ENCODE results near the gene IAPP.
"Not testable (repeated sequence)": the region's sequence is repeated elsewhere in the genome, so short reads cannot be mapped to it uniquely, and the experiment has no call there.

Gene IAPP

DNA sequence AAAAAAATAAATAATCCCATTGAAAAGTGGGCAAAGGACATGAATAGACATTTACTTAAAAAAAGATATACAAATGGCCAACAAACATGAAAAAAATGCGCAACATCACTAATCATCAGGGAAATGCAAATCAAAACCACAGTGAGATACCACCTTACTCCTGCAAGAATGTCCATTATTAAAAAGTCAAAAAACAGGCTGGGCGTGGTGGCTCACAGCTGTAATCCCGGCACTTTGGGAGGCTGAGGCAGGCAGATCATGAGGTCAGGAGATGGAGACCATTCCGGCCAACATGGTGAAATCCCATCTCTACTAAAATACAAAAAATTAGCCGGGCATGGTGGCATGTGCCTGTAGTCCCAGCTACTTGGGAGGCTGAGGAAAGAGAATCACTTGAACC, 8.6 kb downstream of the IAPP start:
- DNase-seq = not testable (repeated sequence)

DNA sequence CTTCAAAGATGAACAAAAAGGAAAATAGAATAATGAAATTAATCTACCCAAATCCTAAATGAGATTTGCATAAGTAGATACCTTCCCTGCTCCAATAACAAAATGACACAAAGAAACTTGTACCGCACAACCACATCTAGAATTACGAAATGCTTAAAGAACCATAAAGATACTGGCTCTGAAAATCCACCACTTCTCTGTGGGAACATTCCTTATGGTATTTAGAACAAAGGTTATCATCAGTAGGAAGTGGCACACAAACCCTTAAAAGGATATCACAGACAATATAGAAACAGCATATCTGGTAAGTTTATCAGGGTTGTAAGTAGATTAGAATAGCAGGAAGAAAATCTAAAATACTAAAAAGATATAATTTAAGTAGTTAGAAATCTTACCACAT, 11.6 kb downstream of the IAPP start:
- DNase-seq = no peak

DNA sequence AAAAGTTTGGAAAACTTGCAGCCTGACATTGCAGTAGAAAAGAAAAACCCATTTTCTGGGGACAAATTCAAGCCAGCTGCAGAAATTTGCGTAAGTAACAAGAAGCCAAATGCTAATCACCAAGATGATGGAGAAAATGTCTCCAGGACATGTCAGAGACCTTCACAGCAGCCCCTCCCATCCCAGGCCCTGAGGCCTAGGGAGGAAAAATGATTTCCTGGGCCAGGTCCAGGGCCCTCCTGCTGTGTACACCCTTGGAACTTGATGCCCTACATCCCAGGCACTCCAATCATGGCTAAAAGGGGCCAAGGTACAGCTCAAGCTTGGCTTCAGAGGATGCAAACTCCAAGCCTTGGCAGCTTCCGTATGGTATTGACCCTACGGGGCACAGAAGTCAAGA, 14.5 kb downstream of the IAPP start:
- no peak for DNase-seq

DNA sequence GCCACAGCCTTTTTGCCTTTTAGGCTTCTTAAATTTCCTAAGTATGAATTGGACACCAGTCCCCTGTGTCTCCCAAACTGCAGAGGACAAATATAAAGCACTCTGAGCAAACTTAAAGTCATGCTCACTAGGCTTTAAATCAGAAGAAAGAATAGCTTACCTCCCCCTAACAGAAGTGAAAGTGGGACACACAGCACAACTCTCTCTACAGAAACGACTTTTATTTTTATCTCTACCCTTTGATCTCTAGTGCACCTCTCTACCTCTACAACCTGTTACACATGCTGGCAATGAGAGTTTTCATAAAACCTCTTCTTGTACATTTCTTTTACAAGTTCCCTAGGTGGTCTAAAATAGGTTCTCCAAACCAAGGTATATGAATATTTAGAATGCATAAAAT, 19.7 kb downstream of the IAPP start:
- no peak for DNase-seq

DNA sequence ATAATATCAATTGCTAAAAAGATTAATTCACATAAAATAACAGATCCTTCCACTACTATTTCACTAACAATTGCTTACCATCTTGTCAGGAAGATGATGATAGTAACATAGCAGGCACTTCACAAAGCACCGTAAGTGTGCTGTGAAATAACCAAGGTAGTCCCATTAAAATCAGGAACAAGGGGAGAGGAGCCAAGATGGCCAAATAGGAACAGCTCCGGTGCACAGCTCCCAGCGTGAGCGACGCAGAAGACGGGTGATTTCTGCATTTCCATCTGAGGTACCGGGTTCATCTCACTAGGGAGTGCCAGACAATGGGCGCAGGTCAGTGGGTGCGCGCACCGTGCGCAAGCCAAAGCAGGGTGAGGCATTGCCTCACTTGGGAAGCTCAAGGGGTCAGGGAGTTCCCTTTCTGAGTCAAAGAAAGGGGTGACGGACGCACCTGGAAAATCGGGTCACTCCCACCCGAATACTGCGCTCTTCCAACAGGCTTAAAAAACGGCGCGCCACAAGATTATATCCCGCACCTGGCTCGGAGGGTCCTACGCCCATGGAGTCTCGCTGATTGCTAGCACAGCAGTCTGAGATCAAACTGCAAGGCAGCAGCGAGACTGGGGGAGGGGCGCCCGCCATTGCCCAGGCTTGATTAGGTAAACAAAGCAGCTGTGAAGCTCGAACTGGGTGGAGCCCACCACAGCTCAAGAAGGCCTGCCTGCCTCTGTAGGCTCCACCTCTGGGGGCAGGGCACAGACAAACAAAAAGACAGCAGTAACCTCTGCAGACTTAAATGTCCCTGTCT, 22.3 kb downstream of the IAPP start:
- not testable (repeated sequence) for DNase-seq

DNA sequence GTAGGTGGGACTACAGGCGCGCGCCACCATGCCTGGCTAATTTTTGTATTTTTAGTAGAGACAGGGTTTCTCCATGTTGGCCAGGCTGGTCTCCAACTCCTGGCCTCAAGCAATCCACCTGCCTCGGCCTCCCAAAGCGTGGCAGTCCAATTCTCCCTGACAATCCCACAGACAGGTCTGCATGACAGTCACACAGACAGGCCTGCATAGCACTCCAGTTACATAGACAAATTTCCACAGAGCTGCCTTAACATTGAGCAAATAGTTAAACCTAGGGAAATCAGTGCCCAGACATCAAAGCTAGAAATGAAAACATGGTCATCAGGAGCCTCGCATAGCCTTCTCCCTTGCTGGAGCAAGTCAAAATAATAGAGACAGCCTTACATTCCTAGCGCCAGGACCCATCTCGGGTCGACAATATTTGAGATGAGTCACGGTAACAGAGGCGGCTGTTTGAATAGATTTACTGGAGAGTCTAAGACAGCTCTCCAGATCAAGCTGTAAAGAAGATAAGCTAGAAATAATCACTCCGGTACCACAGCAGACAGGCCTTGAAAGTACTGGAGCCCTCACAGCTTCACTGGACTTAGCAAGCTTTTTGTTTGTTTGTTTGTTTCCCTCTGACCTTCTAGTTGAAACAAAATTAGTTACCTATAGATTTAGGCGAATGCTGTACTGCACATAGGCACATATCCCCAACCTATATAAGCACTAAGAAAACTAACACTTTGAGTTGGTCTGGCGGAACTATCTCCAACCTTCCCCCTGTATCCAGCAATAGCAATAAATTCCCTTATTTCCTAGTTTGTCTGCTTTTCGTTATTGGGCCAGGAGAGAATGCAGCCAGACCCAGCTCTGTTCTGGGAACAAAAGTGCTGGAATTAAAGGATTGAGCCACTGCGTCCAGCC, 40.9 kb downstream of the IAPP start:
- no peak for DNase-seq

DNA sequence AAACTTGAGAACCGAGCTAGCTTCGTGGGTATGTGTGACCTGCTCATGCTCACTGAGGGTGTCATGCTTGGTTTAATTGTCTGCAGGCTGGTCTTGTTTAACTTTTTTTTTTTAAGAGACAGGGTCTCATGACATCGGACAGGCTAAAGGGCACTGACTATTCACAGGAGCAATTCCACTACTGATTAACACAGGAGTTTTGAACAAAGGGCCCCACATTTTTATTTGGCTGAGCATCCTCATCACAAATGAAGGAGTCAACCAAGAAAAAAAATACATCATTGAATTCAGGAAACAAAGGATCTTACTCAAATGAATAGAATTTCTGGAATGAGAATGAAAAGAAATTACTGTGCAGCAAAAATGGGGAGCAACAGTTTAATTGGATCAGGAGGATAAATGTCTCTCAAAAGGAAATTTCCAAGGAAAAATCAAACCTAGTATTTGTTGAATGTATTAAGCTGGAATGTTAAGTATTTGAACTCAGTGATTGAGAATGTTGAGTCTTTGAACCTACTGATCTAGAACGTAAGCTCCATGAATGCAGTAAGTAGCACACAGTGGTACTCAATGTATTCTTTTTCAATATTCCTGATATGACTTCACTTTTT, 43.9 kb downstream of the IAPP start:
- no peak for DNase-seq

DNA sequence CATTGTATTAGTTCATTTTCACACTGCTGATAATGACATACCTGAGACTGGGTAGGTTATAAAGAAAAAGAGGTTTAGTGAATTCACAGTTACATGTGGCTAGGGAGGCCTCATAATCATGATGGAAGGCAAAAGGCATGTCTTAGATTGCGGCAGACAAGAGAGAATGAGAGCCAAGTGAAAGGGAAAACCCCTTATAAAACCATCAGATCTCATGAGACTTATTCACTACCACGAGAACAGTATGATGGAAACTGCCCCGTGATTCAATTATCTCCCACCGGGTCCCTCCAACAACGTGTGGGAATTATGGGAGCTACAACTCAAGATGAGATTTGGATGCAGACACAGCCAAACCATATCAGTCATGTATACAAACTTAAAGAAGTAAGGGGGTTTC, 45.7 kb downstream of the IAPP start:
- DNase-seq = not testable (repeated sequence)

DNA sequence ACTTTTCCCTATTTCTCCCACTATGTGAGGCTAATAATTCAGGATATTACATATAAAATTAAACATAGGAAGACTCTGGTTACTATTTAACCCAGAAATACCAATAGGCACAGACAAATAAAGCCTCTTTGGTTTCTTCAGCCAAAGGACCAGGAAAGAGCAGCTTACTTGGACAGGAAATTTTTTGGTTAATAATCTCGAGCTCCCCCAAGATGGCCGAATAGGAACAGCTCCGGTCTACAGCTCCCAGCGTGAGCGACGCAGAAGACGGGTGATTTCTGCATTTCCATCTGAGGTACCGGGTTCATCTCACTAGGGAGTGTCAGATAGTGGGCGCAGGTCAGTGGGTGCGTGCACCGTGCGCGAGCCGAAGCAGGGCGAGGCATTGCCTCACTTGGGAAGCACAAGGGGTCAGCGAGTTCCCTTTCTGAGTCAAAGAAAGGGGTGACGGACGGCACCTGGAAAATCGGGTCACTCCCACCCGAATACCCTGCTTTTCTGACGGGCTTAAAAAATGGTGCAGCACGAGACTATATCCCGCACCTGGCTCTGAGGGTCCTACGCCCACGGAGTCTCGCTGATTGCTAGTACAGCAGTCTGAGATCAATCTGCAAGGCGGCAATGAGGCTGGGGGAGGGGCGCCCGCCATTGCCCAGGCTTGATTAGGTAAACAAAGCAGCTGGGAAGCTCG, 46.5 kb downstream of the IAPP start:
- DNase-seq = not testable (repeated sequence)

DNA sequence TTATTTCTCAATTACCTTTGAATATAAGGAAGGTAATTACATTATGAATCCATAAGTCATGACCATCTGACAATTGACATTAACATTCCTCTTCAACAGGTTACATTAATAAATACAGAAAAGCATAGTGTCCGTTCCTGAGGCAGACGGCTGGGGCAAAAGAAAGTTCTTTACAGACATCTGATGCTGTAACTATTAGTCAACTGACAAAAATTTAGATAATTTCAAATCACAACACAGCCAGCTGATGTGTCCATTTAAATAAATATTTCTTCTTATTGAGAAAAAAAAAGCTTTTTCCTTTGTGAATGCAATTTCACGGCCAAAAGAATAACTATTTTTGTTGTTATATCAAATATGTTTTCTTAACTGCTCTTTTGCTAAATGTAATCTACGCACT, 55.5 kb downstream of the IAPP start:
- DNase-seq = no peak
